ENCODE measurements around the gene BTBD1.
"Not testable (repeated sequence)": the region's sequence is repeated elsewhere in the genome, so short reads cannot be mapped to it uniquely, and the experiment has no call there.

BTBD1 gene

GRCh38 chr15:83107841-83108181 lies 40.8 kb upstream of the BTBD1 start:
- H3K4me3 ChIP-seq (ENCODE audit: low read length) = no peak overlapping the region
- peaks cover 36% of the 10 kb centered on the region for H3K27me3 ChIP-seq (ENCODE audit: control insufficient read depth, insufficient read depth, low read length)
- no peaks in the 10 kb centered on the region for H3K9me3 ChIP-seq (ENCODE audit: control insufficient read depth, low read length)
- H3K36me3 ChIP-seq (ENCODE audit: control insufficient read depth, insufficient read depth, low read length) = no peaks in the 10 kb centered on the region
- no peaks in the 10 kb centered on the region for H3K4me1 ChIP-seq (ENCODE audit: control insufficient read depth, insufficient read depth, low read length)
- no peak overlapping the region for H3K9ac ChIP-seq (ENCODE audit: low read length)

- no peaks in the 10 kb centered on the region for H3K4me1 ChIP-seq (ENCODE audit: control insufficient read depth, insufficient read depth, low read length)
- no peaks in the 10 kb centered on the region for H3K9me3 ChIP-seq (ENCODE audit: control insufficient read depth, low read length)
- no peaks in the 10 kb centered on the region for H3K36me3 ChIP-seq (ENCODE audit: control insufficient read depth, insufficient read depth, low read length)
- no peak within 1 kb of the TSS for H3K9ac ChIP-seq (ENCODE audit: low read length)
- no peak within 1 kb of the TSS for H3K4me3 ChIP-seq (ENCODE audit: low read length)
- peaks cover 36% of the 10 kb centered on the region for H3K27me3 ChIP-seq (ENCODE audit: control insufficient read depth, insufficient read depth, low read length)
These were observed 40.2 kb upstream of the BTBD1 start, which contains the start of gene TM6SF1 for GRCh38 chr15:83106994-83107840. TSS of gene TM6SF1 (plus strand) at chr15:83107645. CDS start at chr15:83107681, 36 bp downstream.

GRCh38 chr15:83105440-83105839 lies 38.4 kb upstream of the BTBD1 start:
- Histone ChIP-seq H3K9me3 (ENCODE audit: control insufficient read depth, low read length) (no peaks in the 10 kb centered on the region), H3K9ac (ENCODE audit: low read length) (no peak overlapping the region), H3K27me3 (ENCODE audit: control insufficient read depth, insufficient read depth, low read length) (peaks cover 36% of the 10 kb centered on the region), H3K4me3 (ENCODE audit: low read length) (no peak overlapping the region), H3K4me1 (ENCODE audit: control insufficient read depth, insufficient read depth, low read length) (no peaks in the 10 kb centered on the region), H3K36me3 (ENCODE audit: control insufficient read depth, insufficient read depth, low read length) (no peaks in the 10 kb centered on the region)

GRCh38 chr15:83104141-83104540 lies 37.1 kb upstream of the BTBD1 start:
- Histone ChIP-seq H3K4me1 (ENCODE audit: control insufficient read depth, insufficient read depth, low read length) (no peaks in the 10 kb centered on the region), H3K4me3 (ENCODE audit: low read length) (no peak overlapping the region), H3K9ac (ENCODE audit: low read length) (no peak overlapping the region), H3K36me3 (ENCODE audit: control insufficient read depth, insufficient read depth, low read length) (no peaks in the 10 kb centered on the region), H3K27me3 (ENCODE audit: control insufficient read depth, insufficient read depth, low read length) (peaks cover 26% of the 10 kb centered on the region), H3K9me3 (ENCODE audit: control insufficient read depth, low read length) (no peaks in the 10 kb centered on the region)

GRCh38 chr15:83102346-83102745 lies 35.3 kb upstream of the BTBD1 start:
- no peak overlapping the region for H3K9ac ChIP-seq (ENCODE audit: low read length)
- H3K9me3 ChIP-seq (ENCODE audit: control insufficient read depth, low read length) = no peaks in the 10 kb centered on the region
- H3K4me1 ChIP-seq (ENCODE audit: control insufficient read depth, insufficient read depth, low read length) = no peaks in the 10 kb centered on the region
- H3K4me3 ChIP-seq (ENCODE audit: low read length) = no peak overlapping the region
- H3K27me3 ChIP-seq (ENCODE audit: control insufficient read depth, insufficient read depth, low read length) = peaks cover 9% of the 10 kb centered on the region
- no peaks in the 10 kb centered on the region for H3K36me3 ChIP-seq (ENCODE audit: control insufficient read depth, insufficient read depth, low read length)

GRCh38 chr15:83100097-83100646 lies 33.1 kb upstream of the BTBD1 start:
- H3K9ac ChIP-seq (ENCODE audit: low read length) = no peak overlapping the region

GRCh38 chr15:83099290-83099689 lies 32.2 kb upstream of the BTBD1 start:
- Histone ChIP-seq H3K27me3 (ENCODE audit: control insufficient read depth, insufficient read depth, low read length) (no peaks in the 10 kb centered on the region), H3K4me3 (ENCODE audit: low read length) (no peak overlapping the region), H3K4me1 (ENCODE audit: control insufficient read depth, insufficient read depth, low read length) (no peaks in the 10 kb centered on the region), H3K9ac (ENCODE audit: low read length) (no peak overlapping the region), H3K9me3 (ENCODE audit: control insufficient read depth, low read length) (no peaks in the 10 kb centered on the region), H3K36me3 (ENCODE audit: control insufficient read depth, insufficient read depth, low read length) (no peaks in the 10 kb centered on the region)

More at GRCh38 chr15:83100097-83100646, 33.1 kb upstream of the BTBD1 start:
- Histone ChIP-seq H3K27me3 (ENCODE audit: control insufficient read depth, insufficient read depth, low read length) (no peaks in the 10 kb centered on the region), H3K9me3 (ENCODE audit: control insufficient read depth, low read length) (no peaks in the 10 kb centered on the region), H3K4me3 (ENCODE audit: low read length) (no peak overlapping the region), H3K4me1 (ENCODE audit: control insufficient read depth, insufficient read depth, low read length) (no peaks in the 10 kb centered on the region), H3K36me3 (ENCODE audit: control insufficient read depth, insufficient read depth, low read length) (no peaks in the 10 kb centered on the region)

- H3K4me3 ChIP-seq (ENCODE audit: low read length) = no peak overlapping the region
- no peaks in the 10 kb centered on the region for H3K27me3 ChIP-seq (ENCODE audit: control insufficient read depth, insufficient read depth, low read length)
- no peaks in the 10 kb centered on the region for H3K4me1 ChIP-seq (ENCODE audit: control insufficient read depth, insufficient read depth, low read length)
- no peaks in the 10 kb centered on the region for H3K36me3 ChIP-seq (ENCODE audit: control insufficient read depth, insufficient read depth, low read length)
- H3K9ac ChIP-seq (ENCODE audit: low read length) = no peak overlapping the region
- no peaks in the 10 kb centered on the region for H3K9me3 ChIP-seq (ENCODE audit: control insufficient read depth, low read length)
These were observed 31.0 kb upstream of the BTBD1 start for GRCh38 chr15:83098079-83098478.

GRCh38 chr15:83094583-83094982 lies 27.5 kb upstream of the BTBD1 start:
- Histone ChIP-seq H3K9me3 (ENCODE audit: control insufficient read depth, low read length) (no peaks in the 10 kb centered on the region), H3K9ac (ENCODE audit: low read length) (no peak overlapping the region)

GRCh38 chr15:83092309-83092976 lies 25.4 kb upstream of the BTBD1 start:
- Histone ChIP-seq H3K27me3 (ENCODE audit: control insufficient read depth, insufficient read depth, low read length) (no peaks in the 10 kb centered on the region), H3K9ac (ENCODE audit: low read length) (no peak overlapping the region), H3K4me3 (ENCODE audit: low read length) (no peak overlapping the region), H3K36me3 (ENCODE audit: control insufficient read depth, insufficient read depth, low read length) (no peaks in the 10 kb centered on the region), H3K4me1 (ENCODE audit: control insufficient read depth, insufficient read depth, low read length) (no peaks in the 10 kb centered on the region), H3K9me3 (ENCODE audit: control insufficient read depth, low read length) (no peaks in the 10 kb centered on the region)

More at GRCh38 chr15:83094583-83094982, 27.5 kb upstream of the BTBD1 start:
- Histone ChIP-seq H3K27me3 (ENCODE audit: control insufficient read depth, insufficient read depth, low read length) (no peaks in the 10 kb centered on the region), H3K36me3 (ENCODE audit: control insufficient read depth, insufficient read depth, low read length) (no peaks in the 10 kb centered on the region), H3K4me3 (ENCODE audit: low read length) (no peak overlapping the region), H3K4me1 (ENCODE audit: control insufficient read depth, insufficient read depth, low read length) (no peaks in the 10 kb centered on the region)

GRCh38 chr15:83091965-83092308 lies 24.9 kb upstream of the BTBD1 start:
- not testable (repeated sequence) for H3K4me3 ChIP-seq (ENCODE audit: low read length); H3K27me3 ChIP-seq (ENCODE audit: control insufficient read depth, insufficient read depth, low read length); H3K4me1 ChIP-seq (ENCODE audit: control insufficient read depth, insufficient read depth, low read length); H3K9me3 ChIP-seq (ENCODE audit: control insufficient read depth, low read length); H3K36me3 ChIP-seq (ENCODE audit: control insufficient read depth, insufficient read depth, low read length); H3K9ac ChIP-seq (ENCODE audit: low read length)

GRCh38 chr15:83090465-83090864 lies 23.4 kb upstream of the BTBD1 start:
- Histone ChIP-seq H3K4me1 (ENCODE audit: control insufficient read depth, insufficient read depth, low read length) (no peaks in the 10 kb centered on the region), H3K27me3 (ENCODE audit: control insufficient read depth, insufficient read depth, low read length) (no peaks in the 10 kb centered on the region), H3K36me3 (ENCODE audit: control insufficient read depth, insufficient read depth, low read length) (no peaks in the 10 kb centered on the region), H3K9ac (ENCODE audit: low read length) (no peak overlapping the region), H3K4me3 (ENCODE audit: low read length) (no peak overlapping the region), H3K9me3 (ENCODE audit: control insufficient read depth, low read length) (no peaks in the 10 kb centered on the region)

Data from mucosa of stomach (tissue), 1 donor.